Stimulated activated CD8-positive, alpha-beta memory T cell treated with anti-CD3 and anti-CD28 coated beads, Interleukin-4, amount 100 ng/mL, for 48 hours (primary cell): ENCODE data around the gene SLC24A5.

Experiments
- DNase-seq: peaks from one replicate; pipeline ENCODE4 v3.0.0-alpha.2; 2020

SLC24A5 gene

DNA sequence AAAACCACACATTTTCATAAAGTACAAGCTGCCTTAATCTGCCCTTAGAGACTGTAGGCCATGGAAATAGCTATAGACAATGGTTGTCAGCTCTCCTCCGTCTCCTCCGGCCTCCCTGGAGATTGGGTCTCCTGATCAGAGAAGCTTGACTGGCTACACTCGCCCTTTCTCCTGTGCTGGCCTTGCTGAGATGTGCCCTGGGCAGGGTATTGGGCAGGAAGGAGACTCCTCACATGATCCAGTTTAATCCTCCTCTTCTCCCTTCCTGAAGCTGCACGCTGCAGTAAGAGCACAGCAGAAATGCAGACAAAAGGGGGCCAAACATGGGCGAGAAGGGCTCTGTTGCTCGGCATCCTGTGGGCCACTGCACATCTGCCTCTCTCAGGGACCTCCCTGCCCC is at the start of gene SLC24A5:
Gene SLC24A5 (plus strand): TSS at position 246 of the 400 bp plus-strand sequence. CDS start 55 bp downstream, at position 301.
- no peak for DNase-seq

DNA sequence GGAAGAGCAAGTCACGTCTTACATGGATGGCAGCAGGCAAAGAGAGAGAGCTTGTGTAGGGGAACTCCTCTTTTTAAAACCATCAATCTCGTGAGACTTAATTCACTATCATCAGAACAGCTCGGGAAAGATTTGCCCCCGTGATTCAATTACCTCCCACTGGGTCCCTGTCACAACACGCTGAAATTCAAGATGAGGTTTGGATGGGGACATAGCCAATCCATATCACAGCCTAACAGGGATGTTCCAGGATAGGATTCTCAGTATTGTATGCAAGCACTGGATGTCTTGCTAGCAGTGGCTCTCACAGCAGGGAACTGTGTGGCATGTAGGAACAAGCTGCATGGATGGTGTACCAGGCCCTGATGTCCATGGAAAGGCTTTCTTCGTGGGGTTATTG is 47.8 kb upstream of the SLC24A5 start:
- DNase-seq, result no peak

DNA sequence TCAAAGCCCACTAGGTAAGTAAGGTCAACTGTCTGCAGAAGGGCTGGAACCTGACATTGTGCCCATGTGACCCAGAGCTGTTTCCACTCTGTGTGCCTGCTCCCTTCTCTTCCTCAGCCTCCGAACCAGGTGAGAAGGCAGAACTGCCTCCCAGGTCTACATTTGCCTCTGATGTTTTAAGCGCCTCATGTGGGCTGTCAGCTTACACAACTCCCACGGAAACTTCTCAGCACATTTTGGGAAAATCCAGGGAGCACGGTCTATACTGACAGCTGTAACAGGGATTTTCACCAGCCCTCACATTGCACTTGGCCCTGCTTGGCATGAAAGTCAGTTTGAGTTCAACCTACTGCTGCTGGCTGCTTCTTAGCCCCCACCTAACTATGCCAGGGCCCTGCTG is 46.9 kb upstream of the SLC24A5 start:
- DNase-seq, result no peak

DNA sequence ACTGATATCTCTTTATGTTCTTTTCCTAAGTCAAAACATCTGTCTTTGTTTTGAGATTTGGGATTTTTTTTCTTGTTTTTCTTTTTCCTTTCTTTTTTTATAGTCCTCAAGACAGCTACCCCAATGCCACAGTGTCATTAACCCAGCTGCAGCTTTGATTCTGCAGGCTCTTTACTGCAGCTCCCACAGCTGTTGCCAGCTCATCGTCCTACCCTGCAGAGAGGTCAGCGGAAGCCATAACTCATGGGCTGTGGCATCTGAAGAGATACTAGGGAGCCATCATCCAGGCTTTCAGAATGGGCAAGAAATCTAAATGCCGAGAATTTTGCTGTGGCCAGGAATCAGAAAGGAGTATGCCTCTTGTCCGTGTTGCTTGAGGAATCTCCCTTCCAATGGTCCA is 44.3 kb upstream of the SLC24A5 start:
- DNase-seq, result no peak

DNA sequence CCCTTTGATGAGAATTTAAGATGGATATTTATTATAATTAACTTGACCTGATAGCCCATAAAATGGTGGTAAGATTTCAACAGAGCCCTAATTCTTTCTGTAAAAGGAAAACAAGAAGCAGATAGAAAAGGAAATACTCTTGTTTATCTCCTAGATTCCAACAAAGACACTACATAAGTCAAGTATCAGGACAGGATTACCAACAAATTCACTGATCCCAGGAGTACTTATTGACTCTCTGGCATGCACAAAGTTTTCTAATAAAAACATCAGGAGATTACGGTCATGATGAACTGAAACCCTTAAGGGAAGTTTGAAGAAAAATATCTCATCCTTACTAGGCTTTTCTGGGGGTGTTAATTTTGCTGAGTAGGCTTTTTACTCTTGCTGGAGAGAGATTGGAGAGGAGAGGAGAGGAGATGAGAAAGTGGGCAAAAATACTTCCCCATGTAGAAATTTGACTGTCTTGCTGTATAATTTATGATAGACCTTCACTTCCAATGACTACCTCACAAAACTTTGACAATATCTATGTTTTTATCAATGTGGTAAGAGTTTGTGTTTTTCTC is 43.1 kb upstream of the SLC24A5 start:
- DNase-seq, result no peak

- DNase-seq, result no peak
Measured at GRCh38 chr15:48084759-48085590, 35.8 kb upstream of the SLC24A5 start.

DNA sequence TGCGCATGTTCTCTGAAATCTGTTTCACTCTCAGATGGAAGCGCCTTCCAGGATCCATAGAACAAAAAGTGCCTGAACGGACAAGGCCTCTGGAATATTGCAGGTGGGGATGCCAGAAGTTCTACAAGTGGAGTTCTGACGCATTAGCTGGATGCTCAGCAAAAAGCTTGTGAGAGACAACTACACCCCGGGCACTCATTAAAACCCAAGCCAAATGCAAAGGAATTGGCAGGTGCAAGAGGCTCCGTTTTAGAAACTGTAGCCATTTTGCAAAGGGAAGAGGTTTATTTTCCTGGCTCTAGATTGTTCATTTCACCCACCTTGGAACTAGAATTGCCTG is 35.2 kb upstream of the SLC24A5 start:
- DNase-seq, result no peak

DNA sequence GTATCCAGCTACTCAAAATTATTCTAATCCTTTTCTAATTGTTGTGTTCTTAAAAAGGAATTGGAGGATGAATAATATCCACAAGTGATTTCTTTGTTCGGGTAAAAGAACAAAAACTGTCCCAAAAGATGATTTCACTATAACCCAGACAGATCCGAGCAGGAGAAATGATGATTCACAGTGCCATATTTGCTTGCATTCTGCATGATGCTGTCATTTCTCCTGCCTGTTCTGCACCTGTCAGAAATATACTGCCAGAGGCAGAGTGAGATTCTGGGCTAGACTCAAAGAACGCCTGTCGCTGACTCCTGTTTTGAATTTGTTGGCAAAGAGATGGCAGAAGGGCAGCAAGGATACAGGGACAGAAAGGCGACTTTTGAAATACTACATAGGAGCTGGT is 34.7 kb upstream of the SLC24A5 start:
- DNase-seq, result no peak

- DNase-seq, result no peak
Measured at GRCh38 chr15:48086576-48086975, 34.2 kb upstream of the SLC24A5 start.

- no peak for DNase-seq
Measured at GRCh38 chr15:48087844-48088243, 32.9 kb upstream of the SLC24A5 start.

DNA sequence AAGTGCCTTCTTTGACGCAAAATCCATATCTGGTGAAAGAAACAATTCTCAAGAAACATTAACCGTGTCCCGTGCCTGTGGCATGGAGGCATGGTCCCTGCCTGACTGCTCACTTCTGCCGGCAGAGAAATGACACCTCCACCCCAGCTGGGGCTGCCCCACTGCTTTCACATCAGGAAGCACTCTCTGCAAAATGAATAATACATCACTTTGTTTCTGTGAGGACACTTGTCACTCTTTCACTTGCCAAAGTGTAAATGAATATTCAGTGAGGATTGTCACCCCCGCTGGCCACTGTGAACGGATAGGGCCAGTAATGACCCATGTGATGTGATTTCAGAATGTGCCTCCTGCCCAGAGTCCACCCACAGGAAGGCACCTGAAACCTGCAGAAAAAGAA is 31.1 kb upstream of the SLC24A5 start:
- no peak for DNase-seq

DNA sequence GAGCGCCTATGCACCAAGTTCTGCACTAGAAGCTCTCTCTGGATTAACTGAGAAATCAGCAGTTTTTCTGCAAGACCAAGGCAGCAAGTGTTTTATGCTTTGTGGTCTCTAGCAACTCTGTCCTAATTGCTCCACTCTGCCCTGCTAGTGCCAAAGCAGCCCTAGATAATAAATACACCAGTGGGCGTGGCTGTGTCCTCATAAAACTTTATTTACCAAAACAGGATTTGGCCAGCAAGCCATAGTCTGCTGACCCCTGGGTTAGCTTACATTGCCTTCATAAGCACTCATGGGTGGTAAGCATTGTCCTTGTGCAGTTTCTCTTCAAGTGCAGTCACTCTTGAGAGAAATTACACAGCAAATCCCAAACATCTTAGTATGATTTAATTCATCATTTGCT is 30.7 kb upstream of the SLC24A5 start:
- DNase-seq, result no peak

- no peak for DNase-seq
Measured at GRCh38 chr15:48090666-48091065, 30.1 kb upstream of the SLC24A5 start.

- DNase-seq, result no peak
Measured at GRCh38 chr15:48091522-48091921, 29.3 kb upstream of the SLC24A5 start.

DNA sequence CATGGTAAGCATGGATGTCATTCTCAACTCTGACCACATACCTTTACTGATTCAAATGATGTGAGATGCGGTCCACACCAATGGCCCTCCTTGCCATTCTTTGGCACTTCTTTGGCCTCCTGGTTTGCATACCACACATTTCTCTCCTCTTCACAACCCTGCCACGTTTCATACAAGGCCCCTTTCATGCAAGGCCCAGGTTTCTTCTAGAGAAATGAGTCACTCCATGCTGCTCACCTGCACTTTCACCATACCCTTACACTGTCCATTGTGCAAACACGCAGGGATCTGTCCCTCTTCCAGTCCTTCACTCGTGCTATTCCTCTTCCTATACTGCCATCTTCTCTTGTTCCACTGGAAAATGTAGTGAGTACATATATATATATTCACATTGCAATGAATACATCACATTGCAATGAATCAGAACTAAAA is 24.4 kb upstream of the SLC24A5 start:
- no peak for DNase-seq

- no peak for DNase-seq
Measured at GRCh38 chr15:48096813-48097212, 24.0 kb upstream of the SLC24A5 start.

DNA sequence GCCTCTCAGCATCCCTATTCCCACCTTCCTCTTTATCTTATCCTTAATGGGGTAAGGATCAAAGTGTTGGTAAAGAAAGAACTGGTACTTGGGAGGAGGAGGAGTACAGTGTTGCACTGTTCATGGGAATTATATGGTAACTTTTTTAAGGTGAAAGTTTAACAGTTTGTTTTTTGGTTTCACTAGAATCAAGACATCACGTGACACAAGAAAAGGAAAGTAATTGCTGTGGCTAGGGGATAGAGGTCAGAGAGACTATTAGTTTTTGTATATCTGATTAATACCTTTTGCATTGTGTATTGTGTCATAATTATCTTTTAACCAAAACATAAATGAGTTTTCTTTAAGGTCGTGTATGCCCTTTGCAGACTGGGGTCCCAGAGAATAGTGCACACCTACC is 23.5 kb upstream of the SLC24A5 start:
- no peak for DNase-seq

DNA sequence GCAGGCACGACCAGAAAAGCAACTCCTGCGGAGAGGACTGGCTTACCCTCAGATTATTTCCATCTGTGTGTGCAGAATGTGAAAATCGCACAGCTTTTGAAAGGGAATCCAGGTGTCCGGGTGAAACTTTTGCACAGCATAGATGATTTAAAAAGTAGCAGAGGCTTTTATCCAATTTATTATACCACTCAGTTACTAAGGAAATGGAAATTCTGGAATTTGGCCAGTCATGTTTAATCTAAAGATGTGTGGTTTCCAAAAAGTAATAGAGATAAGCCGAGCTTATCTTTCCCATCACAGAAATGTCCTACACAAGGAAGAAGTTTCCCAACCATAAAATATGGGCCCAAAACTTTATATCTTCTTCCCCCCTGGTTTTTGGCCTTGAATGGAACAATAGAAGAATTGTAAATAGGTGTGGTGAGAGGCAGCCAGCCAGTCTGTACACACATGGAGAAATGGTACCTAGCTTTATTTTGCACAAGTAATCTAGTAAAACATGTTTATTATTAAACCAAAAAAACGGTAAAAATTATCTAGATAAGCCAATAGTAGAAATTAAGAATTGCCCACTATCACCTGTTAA is 19.3 kb upstream of the SLC24A5 start:
- no peak for DNase-seq

DNA sequence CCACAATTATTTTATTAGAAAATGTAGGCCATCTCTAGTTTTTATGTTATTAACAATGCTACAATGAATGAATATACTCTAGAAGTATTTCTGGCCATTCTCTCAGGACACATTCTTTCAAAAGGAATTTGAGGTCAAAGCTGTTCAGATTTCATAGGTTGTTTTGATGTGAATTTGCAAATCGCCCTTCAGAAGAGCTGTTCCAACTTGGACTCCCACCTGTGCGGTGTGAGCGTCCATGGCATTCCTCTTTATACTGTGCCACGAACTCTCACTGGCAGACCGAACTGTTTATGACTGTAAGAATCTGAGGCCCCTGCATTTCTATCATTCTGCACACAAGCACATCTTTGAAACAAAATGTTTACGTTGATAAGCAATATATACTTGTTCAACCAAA is 18.6 kb upstream of the SLC24A5 start:
- DNase-seq, result no peak

GRCh38 chr15:48103647-48104046 is 17.1 kb upstream of the SLC24A5 start:
- DNase-seq, result no peak

- DNase-seq, result no peak
Measured at GRCh38 chr15:48105936-48106335, 14.9 kb upstream of the SLC24A5 start.

DNA sequence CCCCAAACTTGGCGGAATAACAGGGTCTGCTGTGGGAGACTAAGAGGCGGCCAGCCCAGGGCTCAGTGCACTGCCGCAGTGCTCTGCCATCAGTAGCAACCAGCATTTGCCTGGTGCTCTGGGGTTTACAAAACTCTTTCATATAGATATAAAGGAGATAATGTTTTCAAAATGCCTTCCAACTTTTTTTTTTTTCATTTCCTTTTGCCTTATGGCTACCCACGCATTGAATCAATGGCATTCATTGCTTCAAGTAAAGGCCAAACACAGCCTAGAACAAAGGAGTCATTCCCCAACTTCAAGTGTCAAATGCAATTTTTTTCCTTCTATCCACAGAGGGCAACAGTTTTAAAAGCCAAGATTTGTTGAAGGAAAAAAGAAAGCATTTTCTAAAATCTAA is 11.6 kb upstream of the SLC24A5 start:
- no peak for DNase-seq

- DNase-seq, result no peak
Measured at GRCh38 chr15:48109856-48110531, 10.8 kb upstream of the SLC24A5 start.

DNA sequence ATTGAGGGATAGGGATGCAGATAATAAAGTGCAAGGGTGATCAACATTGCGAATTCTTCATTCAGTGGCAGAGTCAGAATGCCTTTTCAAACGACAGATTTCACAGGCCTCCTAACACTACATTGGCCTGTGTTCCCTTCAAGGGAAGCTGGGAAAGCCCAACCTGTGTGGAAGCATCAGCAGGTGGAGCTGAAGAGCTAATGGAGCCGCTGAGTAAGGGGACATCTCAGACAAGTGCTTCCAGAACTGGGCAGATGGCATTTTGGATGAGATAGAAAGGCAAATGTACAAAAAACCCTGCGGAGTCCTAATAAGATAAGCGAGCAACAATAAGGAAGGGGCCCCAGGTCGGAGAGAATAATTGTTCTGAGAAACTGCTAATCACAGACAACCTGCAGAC is 8.5 kb upstream of the SLC24A5 start:
- DNase-seq, result no peak
